Measurements from ENCODE around the gene WNK2.

Gene WNK2

DNA sequence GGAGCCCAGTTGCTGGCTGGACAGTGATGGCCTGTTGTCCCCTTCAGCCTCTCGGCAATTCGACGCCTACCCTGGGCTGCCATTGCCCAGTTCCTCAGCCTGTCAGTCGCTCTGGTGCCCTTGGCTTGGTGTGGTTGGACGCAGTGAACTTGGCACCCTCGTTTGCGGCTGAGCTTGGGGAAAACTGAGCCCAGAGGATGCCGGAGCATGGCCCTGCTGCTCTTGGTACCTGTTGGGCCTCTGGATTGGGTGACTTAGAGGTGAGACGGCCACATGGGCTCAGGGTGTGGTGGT, 16.5 kb downstream of the WNK2 start:
- DNase-seq (ENCODE audit: low spot score) = no peak

DNA sequence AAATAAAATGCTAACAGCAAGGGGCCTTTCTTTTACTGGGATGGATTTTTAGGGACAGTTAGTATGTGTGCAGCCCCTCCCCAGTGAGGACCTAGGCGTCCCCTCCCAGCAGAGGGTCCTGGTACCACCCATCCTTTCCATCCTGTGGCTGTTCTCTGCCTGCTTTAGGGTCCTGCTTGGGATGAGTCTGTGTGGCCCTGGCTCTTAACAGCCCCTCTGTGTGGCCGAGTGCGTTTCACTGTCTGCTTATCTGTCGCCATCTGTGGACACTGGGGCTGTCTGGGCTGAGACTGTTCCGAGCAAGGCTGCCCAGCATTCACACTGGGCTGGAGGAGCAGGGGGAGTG, 17.0 kb downstream of the WNK2 start:
- no peak for DNase-seq (ENCODE audit: low spot score)

DNA sequence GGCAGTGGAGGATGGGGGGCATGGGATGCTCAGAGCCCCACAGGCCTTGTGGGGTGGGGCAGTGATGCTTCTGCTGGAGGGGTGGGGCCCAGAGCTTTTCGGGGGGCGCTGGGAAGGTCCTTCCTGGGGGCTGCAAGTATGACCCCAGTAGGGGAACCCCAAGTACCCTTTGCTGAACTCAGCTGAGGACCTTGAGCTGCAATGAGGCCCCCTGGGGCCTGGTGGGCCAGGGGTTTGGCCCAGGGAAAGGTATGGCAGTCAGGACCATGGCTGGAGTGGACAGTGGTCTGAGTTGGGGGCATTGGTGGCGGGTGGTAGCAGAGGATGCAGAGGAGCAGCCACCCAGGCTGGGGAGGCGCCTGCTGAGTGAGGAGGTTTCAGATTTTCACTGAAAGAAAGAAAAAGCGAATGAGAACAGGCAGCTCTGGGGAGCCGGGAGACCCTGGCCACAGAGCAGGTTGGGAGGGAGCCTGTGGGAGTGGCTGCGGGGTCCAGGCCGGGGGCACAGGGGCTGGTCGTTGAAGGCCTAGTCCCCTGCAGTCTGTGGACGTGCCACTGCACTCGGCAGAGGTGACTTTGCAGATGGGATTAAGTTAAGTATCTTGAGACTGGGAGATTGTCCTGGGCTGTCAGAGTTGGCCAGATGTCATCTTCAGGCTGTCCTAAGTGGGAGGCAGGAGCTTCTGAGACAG, 19.2 kb downstream of the WNK2 start:
- DNase-seq (ENCODE audit: low spot score) = no peak

DNA sequence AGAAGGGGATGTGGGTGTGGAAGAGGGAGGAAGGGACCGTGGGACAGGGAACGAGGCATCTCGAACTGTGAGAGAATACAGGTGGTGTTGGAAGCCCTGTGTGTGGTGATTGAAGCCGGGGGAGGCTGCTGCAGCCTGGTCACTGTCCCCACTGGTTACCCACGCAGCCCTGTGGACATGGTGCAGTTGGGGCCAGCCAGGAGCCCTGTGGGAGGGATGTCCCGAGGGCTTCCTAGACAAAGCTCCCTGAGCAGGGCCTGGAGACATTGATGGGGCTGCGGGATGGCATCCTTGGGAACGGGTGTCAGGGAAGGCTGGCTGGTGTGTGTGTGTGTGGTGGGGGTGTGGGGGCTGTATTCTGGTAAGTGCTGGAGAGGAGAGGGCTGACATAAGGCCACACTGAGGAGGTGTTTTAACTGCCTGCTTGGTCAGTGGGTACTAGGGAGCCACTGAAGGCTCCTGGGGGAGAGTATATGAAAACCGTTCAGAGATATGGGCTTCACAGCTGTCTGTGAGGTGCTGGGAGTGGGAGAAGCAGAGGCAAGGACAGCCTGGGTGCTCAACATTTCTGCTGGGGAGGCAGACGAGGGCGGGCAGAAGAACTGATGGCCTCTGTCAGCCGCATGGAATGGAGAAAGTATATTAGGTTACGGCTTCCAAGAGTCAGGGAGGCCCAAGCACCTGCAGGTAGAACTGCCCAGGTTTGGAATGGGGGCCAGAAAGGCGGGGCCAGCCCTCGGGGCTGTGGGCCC, 20.0 kb downstream of the WNK2 start:
- no peak for DNase-seq (ENCODE audit: low spot score)

DNA sequence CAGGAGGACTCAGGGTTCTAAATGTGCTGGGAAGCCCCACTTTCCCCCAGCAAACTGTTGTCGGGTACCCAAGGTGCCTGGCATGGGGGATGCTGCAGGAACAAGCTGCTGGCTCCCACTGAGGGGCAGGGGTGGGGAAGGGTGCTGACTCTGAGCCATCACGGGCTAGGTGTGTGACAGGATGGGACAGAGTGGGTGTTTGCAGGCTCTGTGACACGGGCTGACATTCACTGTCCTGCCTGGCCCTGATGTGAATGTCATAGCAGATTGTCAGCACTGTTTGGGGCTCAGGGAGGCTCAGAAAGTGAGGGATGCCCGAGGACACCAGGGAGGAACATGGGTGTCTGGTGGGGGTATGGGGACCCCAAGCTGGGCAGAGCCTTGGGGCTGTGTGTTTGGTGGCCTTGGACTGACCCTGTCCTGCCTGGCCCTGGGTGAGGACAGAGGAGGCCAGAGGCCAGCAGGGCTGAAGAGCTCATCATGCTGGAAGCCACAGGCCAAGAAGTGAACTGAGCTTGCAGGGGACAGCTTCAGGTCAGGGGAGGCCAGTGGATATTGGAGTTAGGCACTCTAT, 20.6 kb downstream of the WNK2 start:
- no peak for DNase-seq (ENCODE audit: low spot score)

DNA sequence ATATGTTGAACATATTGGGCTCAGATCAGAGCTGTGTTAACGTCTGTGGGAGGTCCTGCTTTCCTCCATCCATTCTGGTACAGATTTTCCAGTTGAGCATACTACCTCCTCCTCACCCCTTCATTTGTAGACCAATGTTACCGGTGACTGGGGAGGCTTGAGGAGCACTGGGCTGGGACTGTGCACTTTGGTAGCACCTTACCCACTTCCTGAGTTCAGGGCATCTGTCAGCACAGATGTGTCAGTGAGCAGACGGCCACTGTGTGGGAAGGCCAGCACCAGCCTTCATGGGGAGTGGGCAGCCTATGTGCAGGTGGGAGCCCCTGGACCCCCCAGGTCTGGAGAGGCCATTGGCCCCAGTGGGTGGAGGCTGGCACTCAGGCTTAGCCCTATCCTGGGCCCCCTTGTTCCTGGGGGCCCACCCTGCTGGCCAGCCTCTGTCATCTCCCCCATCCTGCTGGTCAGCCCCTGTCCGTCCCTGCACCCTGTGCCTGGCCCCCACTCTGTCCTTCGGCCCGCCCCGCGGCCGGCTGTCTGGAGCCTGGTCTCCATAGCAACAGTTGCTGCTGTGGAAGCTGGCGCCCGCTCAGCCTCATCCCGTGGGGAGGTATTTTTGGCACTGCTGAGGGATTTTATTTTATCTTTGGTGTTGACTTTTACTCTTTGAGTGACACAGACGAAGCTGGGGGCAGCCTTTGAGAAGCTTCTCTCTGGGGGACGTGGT, 21.3 kb downstream of the WNK2 start:
- DNase-seq (ENCODE audit: low spot score) = no peak

DNA sequence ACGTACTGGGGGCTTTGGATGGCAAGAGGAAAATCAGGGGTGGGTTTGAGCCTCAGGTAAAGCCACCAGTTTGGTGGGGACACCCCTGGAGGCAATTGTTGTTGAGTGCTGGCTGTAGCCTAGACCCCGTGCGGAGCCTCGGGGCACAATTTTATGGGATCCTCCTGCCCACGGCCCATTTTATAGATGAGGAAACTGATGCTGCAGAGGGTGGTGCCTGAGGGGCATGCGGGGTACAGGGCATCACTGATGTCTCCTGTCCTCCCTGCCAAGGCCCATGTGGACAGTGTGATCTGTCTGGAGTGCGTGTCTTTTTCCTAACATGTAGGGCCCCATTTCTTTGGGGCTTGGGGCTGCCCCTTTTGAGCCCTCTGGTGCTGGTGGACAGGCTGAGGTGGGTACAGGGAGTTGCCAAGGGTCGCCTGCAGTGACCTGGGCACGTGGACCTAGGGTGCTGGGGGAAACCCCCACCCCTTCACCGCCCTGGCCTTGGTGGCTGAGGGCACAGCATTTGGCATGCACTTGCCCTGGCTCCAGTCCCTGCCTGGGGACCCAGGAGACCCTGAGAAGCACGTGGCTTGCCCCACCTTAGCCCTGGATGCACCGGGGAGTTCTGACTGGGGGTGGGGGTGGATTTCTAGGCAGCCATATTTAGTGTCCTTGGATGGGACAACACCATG, 22.1 kb downstream of the WNK2 start:
- DNase-seq (ENCODE audit: low spot score) = no peak

DNA sequence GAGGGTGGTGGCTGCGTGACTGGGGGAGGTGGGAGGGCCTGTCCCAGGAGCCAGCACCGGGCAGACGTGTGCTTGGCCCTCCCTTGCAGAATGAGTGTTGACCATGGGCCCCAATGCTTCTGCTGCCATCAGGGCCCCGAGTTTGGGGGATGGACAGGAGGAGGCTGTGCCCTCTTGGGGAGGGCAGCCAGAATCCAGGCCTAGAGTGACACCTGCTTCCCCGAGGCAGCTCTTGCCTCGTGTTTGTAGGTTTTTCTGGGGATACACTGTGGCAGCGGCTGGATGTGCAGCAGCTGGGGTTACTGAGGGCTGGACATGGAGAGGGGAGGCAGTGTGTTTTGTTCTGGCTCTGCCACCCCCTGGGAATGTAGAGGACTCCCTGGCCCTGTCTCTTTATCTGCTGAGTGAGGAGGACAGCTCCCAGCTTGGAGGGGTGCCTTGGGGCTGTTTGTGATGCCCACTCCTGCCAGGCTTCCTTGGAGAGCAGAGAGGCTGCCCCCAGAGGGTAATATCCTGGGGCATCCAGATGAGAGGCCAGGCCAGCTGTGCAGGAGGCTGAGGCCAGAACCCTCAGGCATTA, 22.7 kb downstream of the WNK2 start:
- no peak for DNase-seq (ENCODE audit: low spot score)

DNA sequence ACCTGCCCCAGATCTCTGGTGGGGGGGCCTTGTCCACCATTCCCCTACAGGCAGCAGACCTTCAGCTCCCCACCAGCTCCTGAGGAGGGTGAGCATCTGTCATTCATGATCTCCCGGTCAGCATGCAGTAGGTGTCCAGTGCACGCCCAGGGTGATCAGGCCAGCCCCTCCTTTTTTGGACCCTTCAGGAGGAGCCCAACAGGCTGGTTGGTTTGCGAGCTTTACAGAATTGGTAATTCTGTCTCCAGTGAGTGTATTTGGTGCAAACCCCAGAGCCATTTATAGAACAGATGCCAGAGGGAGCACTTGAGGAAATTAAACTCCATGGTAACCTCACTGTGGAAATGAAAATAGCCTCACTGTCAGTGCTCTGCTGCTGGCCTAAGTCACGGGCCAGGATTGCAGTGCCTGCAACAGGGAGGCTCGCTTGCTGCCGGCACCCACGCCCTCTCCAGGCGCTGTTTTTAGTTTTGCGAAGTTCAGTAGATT, 23.4 kb downstream of the WNK2 start:
- DNase-seq (ENCODE audit: low spot score) = no peak

DNA sequence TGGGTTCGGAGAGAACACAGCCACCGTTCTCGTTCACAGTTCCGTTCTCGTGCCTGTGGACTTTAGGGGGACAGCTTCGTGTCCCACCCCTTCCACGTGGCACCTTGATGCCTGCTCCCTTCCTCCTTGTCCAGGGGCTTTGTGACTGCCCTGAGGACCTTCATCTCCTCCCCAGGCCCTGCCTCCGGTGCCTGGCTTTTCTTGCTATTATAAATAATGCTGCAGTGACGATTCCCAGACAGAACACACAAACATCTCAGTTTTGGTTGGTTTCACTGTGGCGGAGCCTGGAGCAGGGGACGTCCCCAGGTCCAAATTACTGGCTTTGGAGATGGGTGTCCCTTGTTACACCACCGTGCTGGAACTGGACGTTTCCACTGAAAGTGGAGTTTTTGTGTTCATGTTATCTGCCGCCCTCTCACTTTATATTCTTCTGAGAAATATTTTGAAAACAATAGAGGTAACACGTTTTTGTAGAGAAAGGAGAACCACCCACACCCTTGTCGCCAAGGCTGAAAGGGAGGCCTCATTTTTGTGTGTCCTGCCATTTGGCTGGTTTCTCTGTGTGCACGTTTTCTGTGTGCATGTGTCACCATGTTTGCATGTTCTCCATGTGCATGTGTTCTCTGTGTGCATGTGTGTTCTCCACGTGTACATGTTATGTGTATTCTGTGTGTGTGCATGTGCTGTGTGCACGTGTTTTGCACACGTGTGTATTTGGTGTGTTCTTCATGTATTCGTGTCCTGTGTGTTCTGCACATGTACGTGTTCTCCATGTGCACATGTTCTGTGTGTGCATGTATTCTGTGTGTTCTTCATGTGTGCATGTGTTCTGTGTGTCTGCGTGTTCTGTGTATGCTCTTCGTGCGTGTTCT, 24.2 kb downstream of the WNK2 start:
- no peak for DNase-seq (ENCODE audit: low spot score)

DNA sequence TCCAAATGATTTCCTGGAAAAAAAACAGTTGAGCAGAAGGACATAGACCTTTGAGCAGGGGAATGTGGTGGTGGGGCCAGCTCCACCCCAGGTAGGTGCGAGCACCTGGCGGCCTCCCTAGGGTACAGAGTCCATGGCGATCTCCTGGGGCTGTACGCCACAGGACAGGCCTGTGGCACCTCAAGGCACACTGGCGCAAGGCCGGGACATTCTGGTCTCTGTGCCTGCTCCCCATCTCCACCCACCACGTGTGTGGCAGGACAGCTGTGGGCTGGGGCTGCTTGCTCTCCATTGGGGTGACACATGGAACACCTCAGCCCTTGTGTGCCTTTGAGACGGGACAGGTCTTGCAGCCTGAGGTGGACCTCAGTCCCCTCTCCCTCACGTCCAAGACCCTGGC, 25.2 kb downstream of the WNK2 start:
- no peak for DNase-seq (ENCODE audit: low spot score)

DNA sequence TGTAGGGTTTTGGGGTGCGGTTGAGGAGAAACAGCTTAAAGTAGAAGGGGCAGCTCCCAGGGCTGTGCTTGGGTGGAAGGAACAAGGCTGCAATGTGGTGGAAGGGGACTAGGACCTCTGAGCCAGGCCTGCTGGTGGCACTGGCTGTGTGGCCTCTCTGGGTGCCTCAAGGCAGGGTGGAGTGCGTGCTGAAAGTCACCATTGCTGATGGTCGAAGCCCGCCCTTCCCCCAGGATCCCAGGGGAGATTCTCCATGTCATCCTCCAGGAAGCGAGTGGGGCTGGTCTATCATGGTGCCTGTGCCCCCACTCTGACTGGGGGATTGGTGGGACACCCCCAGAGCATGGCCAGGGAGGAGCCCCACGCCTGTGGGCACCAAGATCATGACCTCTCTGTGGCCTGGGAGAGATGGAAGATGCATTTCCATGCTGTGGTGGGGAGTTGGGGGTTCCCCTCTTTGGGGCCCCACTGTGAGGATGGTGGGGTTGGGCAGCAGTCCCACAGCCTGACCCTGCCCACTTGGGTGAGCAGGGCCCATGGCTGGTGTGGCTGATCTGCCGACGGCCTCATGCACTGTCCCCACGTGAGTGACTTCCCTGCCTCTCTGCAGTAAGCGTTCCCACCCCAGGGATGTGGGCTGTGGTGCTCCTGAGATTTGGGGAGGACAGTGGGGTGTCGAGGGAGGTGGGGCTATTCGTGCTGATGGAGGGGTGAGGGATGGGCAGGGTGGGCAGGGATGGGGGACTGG, 25.8 kb downstream of the WNK2 start:
- no peak for DNase-seq (ENCODE audit: low spot score)

DNA sequence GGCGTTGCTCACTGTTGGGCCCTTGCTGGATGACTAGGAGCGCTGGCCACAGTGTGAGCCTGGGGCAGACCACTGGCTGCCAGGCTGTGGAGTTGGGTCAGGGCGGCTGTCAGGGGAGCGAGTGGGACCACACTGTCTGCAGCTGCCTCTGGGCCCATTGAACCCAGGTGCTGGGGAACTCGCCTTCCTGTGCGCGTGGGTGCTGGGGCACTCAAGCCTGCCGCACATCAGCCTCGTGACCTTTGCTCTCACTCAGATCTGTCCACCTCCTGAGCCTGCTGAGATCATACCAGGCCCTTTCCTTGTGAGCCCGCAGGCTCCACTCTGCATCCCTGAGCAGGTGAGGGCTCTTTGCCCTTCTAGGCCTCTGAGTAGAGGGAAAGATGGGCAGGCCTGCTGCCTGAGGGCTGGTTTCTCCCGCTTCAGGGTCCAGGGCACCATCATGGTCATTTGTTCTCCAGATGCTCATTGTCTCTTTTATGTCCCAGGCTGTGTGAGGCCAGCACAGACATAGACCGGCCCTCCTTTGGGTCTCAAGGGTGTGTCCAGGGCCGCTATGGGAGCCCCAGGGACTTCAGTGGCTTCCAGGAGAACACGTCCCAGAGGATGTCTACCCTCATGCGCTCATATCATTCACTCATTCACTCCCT, 26.5 kb downstream of the WNK2 start:
- DNase-seq (ENCODE audit: low spot score) = no peak

DNA sequence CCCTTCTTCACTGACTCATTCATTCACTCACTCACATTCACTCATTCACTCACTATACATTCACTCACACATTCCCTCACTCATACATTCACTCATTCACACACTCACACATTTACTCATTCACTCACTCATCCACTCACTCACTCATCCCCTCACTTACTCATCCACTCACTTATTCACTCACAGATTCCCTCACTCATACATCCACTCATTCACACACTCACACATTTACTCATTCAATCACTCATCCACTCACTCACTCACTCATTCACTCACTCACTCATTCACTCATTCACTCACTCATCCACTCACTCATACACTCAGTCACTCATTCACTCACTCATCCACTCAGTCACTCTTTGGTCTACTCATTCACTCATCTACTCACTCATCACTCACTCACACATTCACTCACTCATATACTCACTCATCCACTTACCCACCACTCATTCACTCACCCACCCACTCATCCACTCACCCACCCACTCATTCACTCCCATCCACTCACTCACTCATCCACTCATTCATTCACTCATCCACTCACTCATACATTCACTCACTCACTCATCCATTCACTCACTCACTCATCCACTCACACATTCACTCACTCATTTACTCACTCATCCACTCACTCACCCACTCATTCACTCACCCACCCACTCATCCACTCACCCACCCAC, 27.2 kb downstream of the WNK2 start:
- peak; percentile 51 for DNase-seq (ENCODE audit: low spot score)

DNA sequence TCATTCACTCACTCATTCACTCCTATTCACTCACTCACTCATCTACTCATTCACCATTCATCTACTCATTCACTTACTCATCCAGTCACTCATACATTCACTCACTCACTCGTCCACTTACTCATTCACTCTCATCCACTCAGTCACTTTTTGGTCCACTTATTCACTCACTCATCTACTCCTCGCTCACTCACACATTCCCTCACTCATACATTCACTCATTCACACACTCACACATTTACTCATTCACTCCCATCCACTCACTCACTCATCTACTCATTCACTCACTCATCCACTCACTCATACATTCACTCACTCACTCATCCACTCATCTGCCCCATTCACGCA, 27.7 kb downstream of the WNK2 start:
- peak; percentile 69 for DNase-seq (ENCODE audit: low spot score)

DNA sequence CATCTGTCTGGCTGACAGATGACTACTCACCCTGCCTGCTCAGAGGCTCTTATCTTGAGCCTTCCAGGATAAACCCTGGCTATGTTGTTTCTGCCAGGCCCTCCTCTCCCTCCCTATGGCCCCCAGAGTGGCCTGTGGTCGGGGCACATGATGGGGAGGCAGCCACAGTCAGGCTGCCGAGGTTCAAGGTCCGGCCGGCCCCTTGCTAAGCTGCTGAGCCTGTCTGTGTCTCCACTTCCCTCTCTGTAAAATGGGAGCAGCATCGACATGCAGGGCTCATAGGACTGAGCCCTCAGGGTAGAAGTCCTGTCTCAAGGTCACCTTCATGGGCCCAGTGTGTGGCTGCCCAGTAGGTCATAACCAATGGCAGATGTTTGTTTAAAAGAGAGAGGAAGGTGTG, 28.5 kb downstream of the WNK2 start:
- no peak for DNase-seq (ENCODE audit: low spot score)

DNA sequence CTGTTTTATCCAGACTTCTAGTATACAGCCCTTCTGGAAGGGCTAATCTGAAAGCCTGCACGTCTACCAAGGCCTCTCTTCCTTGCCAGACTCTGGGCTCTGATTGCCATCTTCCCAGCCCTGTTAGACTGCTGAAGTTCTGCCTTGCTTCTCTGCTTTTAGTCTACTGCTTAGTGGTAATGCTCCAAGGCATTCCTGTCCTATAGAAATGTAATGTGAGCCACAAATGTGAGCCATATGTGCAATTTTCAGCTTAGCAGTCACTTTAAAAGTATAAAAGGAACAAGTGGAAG, 32.1 kb downstream of the WNK2 start:
- DNase-seq (ENCODE audit: low spot score) = no peak

DNA sequence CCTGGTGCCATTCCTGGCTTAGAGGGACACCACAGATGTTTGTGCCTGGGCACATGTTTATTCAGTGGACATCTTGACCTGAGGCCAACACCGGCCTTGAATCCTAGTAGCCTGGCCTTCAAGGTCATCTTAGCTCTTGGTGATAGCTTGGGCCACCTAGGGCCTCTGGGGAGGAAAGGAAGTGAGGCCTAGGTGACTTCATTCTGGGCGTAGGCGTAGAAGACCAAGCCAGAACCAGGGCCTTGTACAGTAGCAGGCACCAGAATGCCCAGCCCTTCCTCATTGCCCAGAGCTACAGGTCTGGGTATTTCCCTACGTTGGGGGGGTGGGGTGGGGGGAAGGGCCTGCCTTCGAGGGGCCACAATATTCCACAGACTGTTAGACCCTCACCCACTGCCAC, 33.8 kb downstream of the WNK2 start:
- DNase-seq (ENCODE audit: low spot score) = no peak

DNA sequence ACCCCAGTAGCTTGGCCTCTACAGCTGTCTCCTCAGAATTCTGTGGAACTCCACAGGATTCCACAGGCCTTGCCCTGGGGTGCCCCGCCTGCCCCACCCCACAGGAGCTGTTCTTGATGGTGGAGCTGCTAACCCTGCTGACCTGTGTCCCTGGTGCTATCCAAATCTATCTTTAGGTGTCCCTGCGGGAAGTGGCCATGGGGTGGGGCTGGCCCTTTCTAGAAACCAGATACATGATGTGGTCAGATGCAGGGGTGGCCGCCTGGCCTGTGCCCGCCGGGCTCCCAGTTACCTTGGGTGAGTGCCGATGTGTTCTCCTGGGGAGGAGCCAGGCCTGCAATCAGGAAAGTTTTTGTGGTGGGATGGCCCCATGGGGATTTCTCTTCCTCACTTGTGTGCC, 34.2 kb downstream of the WNK2 start:
- no peak for DNase-seq (ENCODE audit: low spot score)
